ENCODE data around the gene ZNF554.
"Not testable (repeated sequence)": the region's sequence is repeated elsewhere in the genome, so short reads cannot be mapped to it uniquely, and the experiment has no call there.

Gene ZNF554

GRCh38 chr19:2785244-2785997, 34.2 kb upstream of the ZNF554 start, which contains the start of gene THOP1:
THOP1 (plus strand) TSS chr19:2785503; CDS start chr19:2785663, 160 bp downstream.
- TF ChIP-seq ZFX (IDR thresholded peaks at IDR 0.05) = peak; percentile 89; the same call in 1 of the 2 replicates
- TF ChIP-seq CTCF (conservative IDR thresholded peaks at IDR 0.05) = no peak
- peak within 1 kb of the TSS; percentile 97 for H3K27ac ChIP-seq

- no peak overlapping the region; the same call in 1 of the 2 replicates for H3K27ac ChIP-seq
These were observed 32.6 kb upstream of the ZNF554 start for GRCh38 chr19:2787115-2787514.

GRCh38 chr19:2788237-2788636, 31.4 kb upstream of the ZNF554 start:
- no peak overlapping the region for H3K27ac ChIP-seq
- TF ChIP-seq CTCF (conservative IDR thresholded peaks at IDR 0.05) = no peak

More at GRCh38 chr19:2787115-2787514, 32.6 kb upstream of the ZNF554 start:
- TF ChIP-seq CTCF (conservative IDR thresholded peaks at IDR 0.05) (no peak), ZFX (IDR thresholded peaks at IDR 0.05) (no peak)

DNA sequence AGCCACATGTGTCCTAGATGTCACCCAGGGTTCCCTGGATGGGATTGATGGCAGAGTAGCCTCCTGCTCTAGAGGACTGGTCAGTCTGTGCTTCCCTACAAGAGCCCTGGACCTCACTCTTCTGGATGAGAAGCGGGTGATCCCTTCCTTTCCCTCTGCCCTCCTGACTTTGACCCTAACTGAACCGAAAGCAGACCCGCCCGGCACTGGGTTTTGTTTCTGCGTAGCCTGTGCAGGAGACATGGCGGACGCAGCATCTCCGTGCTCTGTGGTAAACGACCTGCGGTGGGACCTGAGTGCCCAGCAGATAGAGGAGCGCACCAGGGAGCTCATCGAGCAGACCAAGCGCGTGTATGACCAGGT, 29.5 kb upstream of the ZNF554 start:
- TF ChIP-seq ZFX (IDR thresholded peaks at IDR 0.05) = no peak
- no peak overlapping the region for H3K27ac ChIP-seq

GRCh38 chr19:2790557-2791271, 29.0 kb upstream of the ZNF554 start:
- no peak overlapping the region for H3K27ac ChIP-seq
- no peak for TF ChIP-seq CTCF (conservative IDR thresholded peaks at IDR 0.05)
- no peak for TF ChIP-seq ZFX (IDR thresholded peaks at IDR 0.05)

GRCh38 chr19:2791440-2791839, 28.2 kb upstream of the ZNF554 start:
- TF ChIP-seq CTCF (conservative IDR thresholded peaks at IDR 0.05) (no peak), ZFX (IDR thresholded peaks at IDR 0.05) (no peak)
- no peak overlapping the region for H3K27ac ChIP-seq

DNA sequence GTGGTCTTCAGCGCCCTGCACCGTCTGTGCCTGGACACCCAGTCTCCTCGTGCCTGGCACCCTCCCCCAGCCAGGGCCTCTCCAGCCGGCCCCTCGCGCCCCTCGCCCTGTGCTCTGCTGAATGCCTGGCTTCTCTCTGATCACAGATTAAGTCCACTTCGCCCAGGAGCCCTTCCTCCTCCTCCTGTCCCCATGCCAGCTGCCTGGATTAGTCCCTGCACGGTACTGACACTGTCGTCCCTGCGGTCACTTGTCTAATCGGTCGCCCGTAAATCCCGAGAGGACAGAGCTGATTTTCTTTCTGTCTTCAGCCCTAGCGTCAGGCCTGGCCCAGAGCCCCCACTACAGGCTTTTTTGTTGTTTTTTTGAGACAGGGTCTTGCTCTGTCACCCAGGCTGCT, 27.8 kb upstream of the ZNF554 start:
- no peak overlapping the region for H3K27ac ChIP-seq
- no peak for TF ChIP-seq CTCF (conservative IDR thresholded peaks at IDR 0.05)
- TF ChIP-seq ZFX (IDR thresholded peaks at IDR 0.05) = no peak

DNA sequence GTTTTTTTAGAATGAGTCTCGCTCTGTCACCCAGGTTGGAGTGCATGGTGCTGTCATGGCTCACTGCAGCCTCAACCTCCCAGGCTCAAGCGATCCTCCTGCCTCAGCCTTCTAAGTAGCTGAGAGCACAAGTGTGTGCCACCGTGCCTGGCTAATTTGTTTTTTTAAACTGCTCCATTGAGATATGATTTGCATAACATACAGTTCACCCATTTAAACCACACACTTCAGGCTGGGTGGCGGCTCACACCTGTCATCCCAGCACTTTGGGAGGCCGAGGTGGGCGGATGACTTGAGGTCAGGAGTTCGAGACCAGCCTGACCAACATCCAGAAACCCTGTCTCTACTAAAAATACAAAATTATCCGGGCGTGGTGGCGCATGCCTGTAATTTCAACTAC, 27.0 kb upstream of the ZNF554 start:
- not testable (repeated sequence) for H3K27ac ChIP-seq

All from C4-2B (cell line).